ENCODE data around the gene PLA2G1B. TPM values are rescaled to one million over a fixed set of nuclear protein-coding genes. Genes with fewer than 3 reads are reported as not detected.

PLA2G1B gene
- total and polyA plus RNA-seq, 2 of the 13 experiments (the other 11 are each of a cell fraction or from before 2014, with no cell fraction given) = 0.33 to 1.4 TPM

DNA sequence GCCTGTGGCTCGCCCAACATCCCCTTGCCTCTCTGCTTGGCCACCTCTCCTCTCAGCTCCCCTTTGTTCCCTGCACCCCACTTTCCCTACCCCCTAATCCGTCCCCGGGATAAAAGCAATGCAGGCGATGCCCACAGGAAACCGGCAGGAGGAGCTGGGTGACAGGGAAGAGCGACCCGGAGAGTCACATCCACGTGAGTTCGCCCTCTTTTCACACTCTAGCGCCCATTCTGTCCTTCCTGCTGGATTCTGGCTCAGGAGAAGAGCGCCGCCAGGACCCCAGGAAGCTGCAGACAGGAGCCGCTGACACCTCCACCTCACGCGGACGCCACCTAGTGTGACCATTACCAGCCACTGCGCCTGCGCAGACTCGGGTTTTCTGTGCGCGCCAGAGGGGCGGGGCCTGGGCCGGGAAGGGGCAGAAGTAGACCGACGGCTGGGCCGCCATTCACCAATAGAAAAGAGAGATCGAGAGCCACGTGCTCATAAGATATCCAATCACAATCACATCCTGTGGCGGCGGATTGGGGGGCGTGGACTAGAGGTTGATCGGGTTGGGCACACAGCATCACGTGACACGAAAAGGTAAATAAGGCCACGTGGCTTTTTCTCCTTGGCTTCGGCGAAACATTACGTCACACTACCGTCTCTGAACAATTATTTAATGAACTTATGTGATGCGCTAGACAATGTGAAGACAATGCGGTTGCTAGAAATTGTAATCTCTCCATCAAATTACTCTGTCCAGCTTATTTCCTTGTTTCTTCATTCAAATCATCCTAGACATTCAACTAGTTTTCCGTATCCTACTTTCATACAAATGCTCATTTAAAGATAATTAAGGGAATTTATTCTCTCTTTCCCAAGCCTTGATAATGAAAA is 10.1 kb downstream of the PLA2G1B start (continued):
- TF ChIP-seq CBX1 (IDR thresholded peaks at IDR 0.05; ENCODE audit: low read depth) = peak; percentile 45
- 0 out of 2 replicates have a peak, but pooled peaks have one; percentile 27 for TF ChIP-seq ZNF224 (CRISPR knock-in tag; IDR thresholded peaks at IDR 0.05)
- peak; percentile 84; the same call in 1 of the 2 replicates for TF ChIP-seq ZNF207 (IDR thresholded peaks at IDR 0.05; ENCODE audit: borderline replicate concordance)
- TF ChIP-seq SIN3B (IDR thresholded peaks at IDR 0.05; ENCODE audit: low read length) = no peak
- TF ChIP-seq, protein P1, sequence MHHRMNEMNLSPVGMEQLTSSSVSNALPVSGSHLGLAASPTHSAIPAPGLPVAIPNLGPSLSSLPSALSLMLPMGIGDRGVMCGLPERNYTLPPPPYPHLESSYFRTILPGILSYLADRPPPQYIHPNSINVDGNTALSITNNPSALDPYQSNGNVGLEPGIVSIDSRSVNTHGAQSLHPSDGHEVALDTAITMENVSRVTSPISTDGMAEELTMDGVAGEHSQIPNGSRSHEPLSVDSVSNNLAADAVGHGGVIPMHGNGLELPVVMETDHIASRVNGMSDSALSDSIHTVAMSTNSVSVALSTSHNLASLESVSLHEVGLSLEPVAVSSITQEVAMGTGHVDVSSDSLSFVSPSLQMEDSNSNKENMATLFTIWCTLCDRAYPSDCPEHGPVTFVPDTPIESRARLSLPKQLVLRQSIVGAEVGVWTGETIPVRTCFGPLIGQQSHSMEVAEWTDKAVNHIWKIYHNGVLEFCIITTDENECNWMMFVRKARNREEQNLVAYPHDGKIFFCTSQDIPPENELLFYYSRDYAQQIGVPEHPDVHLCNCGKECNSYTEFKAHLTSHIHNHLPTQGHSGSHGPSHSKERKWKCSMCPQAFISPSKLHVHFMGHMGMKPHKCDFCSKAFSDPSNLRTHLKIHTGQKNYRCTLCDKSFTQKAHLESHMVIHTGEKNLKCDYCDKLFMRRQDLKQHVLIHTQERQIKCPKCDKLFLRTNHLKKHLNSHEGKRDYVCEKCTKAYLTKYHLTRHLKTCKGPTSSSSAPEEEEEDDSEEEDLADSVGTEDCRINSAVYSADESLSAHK (CRISPR knock-in tag; IDR thresholded peaks at IDR 0.05; ENCODE audit: borderline replicate concordance) = no peak
- TF ChIP-seq, protein P2, sequence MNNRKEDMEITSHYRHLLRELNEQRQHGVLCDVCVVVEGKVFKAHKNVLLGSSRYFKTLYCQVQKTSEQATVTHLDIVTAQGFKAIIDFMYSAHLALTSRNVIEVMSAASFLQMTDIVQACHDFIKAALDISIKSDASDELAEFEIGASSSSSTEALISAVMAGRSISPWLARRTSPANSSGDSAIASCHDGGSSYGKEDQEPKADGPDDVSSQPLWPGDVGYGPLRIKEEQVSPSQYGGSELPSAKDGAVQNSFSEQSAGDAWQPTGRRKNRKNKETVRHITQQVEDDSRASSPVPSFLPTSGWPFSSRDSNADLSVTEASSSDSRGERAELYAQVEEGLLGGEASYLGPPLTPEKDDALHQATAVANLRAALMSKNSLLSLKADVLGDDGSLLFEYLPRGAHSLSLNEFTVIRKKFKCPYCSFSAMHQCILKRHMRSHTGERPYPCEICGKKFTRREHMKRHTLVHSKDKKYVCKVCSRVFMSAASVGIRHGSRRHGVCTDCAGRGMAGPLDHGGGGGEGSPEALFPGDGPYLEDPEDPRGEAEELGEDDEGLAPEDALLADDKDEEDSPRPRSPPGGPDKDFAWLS (CRISPR knock-in tag; IDR thresholded peaks at IDR 0.05; ENCODE audit: borderline replicate concordance) = no peak
- TF ChIP-seq TBX2 (CRISPR knock-in tag; IDR thresholded peaks at IDR 0.05; ENCODE audit: borderline replicate concordance) = peak; percentile 94
- TF ChIP-seq TCF7 (IDR thresholded peaks at IDR 0.05; ENCODE audit: low read depth) = no peak
- TF ChIP-seq ZNF746 (CRISPR knock-in tag; IDR thresholded peaks at IDR 0.05) = no peak
- TF ChIP-seq, protein P3, sequence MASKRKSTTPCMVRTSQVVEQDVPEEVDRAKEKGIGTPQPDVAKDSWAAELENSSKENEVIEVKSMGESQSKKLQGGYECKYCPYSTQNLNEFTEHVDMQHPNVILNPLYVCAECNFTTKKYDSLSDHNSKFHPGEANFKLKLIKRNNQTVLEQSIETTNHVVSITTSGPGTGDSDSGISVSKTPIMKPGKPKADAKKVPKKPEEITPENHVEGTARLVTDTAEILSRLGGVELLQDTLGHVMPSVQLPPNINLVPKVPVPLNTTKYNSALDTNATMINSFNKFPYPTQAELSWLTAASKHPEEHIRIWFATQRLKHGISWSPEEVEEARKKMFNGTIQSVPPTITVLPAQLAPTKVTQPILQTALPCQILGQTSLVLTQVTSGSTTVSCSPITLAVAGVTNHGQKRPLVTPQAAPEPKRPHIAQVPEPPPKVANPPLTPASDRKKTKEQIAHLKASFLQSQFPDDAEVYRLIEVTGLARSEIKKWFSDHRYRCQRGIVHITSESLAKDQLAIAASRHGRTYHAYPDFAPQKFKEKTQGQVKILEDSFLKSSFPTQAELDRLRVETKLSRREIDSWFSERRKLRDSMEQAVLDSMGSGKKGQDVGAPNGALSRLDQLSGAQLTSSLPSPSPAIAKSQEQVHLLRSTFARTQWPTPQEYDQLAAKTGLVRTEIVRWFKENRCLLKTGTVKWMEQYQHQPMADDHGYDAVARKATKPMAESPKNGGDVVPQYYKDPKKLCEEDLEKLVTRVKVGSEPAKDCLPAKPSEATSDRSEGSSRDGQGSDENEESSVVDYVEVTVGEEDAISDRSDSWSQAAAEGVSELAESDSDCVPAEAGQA (IDR thresholded peaks at IDR 0.05; ENCODE audit: low read depth) = peak; percentile 68
- TF ChIP-seq, protein P3 (CRISPR knock-in tag; IDR thresholded peaks at IDR 0.05; ENCODE audit: borderline replicate concordance) = no peak
- no peak for TF ChIP-seq ZNF773 (CRISPR knock-in tag; IDR thresholded peaks at IDR 0.05; ENCODE audit: borderline replicate concordance)
- TF ChIP-seq, protein P4, sequence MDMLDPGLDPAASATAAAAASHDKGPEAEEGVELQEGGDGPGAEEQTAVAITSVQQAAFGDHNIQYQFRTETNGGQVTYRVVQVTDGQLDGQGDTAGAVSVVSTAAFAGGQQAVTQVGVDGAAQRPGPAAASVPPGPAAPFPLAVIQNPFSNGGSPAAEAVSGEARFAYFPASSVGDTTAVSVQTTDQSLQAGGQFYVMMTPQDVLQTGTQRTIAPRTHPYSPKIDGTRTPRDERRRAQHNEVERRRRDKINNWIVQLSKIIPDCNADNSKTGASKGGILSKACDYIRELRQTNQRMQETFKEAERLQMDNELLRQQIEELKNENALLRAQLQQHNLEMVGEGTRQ (IDR thresholded peaks at IDR 0.05; ENCODE audit: low read depth, low read length) = peak; percentile 100
- TF ChIP-seq, protein P4 (CRISPR knock-in tag; IDR thresholded peaks at IDR 0.05; ENCODE audit: borderline replicate concordance) = peak; percentile 100; the same call in 1 of the 2 replicates
